Uterus (tissue), 2 donors: ENCODE results near the gene P2RX7.

ENCODE experiments used
- CTCF ChIP-seq, 4 experiments: fragments of 200-600 bp in 2 of 4; fragments of 450-650 bp in 2 of 4; sonication (generic) in 2 of 4; IDR thresholded peaks; one replicate each; pipeline ENCODE4 v1.5.1; 2016 to 2019; ENCODE audit warnings: antibody characterized with exemption in 4 of 4, mild to moderate bottlenecking in 2 of 4, moderate library complexity in 1 of 4
- POLR2A ChIP-seq, 2 donors: fragments of 450-650 bp; IDR thresholded peaks; one replicate each; pipeline ENCODE4 v1.6.1; 2016; ENCODE audit warnings: antibody characterized with exemption in 2 of 2, mild to moderate bottlenecking in 1 of 2, moderate library complexity in 1 of 2

- TF ChIP-seq CTCF (IDR thresholded peaks at IDR 0.05) (no peak), POLR2A (IDR thresholded peaks at IDR 0.05) (no peak)
Measured at GRCh38 chr12:121175383-121176119, 42.9 kb downstream of the P2RX7 start.
